Retinal pigment epithelial cell (primary cell): ENCODE data around the gene SAA4.
"Not testable (repeated sequence)": the region's sequence is repeated elsewhere in the genome, so short reads cannot be mapped to it uniquely, and the experiment has no call there.

Source experiments
- DNase-seq: peaks from one replicate; pipeline ENCODE4 v3.0.0-alpha.2; 2010; ENCODE audit warnings: low read depth
- H3K4me3 ChIP-seq: 2 replicates; pipeline ENCODE4 v1.5.1; 2011; ENCODE audit warnings: mild to moderate bottlenecking, low read length, control low read depth, moderate library complexity
- CTCF ChIP-seq: conservative IDR thresholded peaks from 2 replicates; pipeline ENCODE4 v1.5.1; 2011; ENCODE audit warnings: low read depth, low read length, control low read depth, inconsistent platforms

The SAA4 gene

GRCh38 chr11:18203723-18204122, 32.9 kb downstream of the SAA4 start:
- no peak overlapping the region for H3K4me3 ChIP-seq
- peak; percentile 77 for TF ChIP-seq CTCF
- DNase-seq, result no peak

GRCh38 chr11:18197738-18198137, 38.9 kb downstream of the SAA4 start:
- DNase-seq, H3K4me3 ChIP-seq: not testable (repeated sequence)

GRCh38 chr11:18196532-18196931, 40.1 kb downstream of the SAA4 start:
- no peak for DNase-seq
- TF ChIP-seq CTCF, result no peak
- H3K4me3 ChIP-seq, result no peak overlapping the region

GRCh38 chr11:18193010-18193409, 43.6 kb downstream of the SAA4 start:
- no peak for DNase-seq
- no peak for TF ChIP-seq CTCF
- H3K4me3 ChIP-seq, result no peak overlapping the region

GRCh38 chr11:18191376-18191775, 45.2 kb downstream of the SAA4 start:
- TF ChIP-seq CTCF, result no peak
- no peak for DNase-seq
- H3K4me3 ChIP-seq, result no peak overlapping the region

- H3K4me3 ChIP-seq, DNase-seq: not testable (repeated sequence)
Observed at GRCh38 chr11:18189476-18190245, 46.9 kb downstream of the SAA4 start.

GRCh38 chr11:18188796-18189195, 47.8 kb downstream of the SAA4 start:
- no peak overlapping the region for H3K4me3 ChIP-seq
- no peak for DNase-seq
- TF ChIP-seq CTCF, result no peak
